ENCODE data around the gene CPLX4. TPM values are rescaled to one million over a fixed set of nuclear protein-coding genes. Genes with fewer than 3 reads are reported as not detected.
A peak's percentile ranks its signal among the peaks of the same experiment; 100 is the strongest.

CPLX4 gene
- total RNA-seq = not detected

GRCh38 chr18:59318460-59319050, at the start of gene CPLX4:
TSS of gene CPLX4 (minus strand) at chr18:59318649. CDS start at chr18:59318462, 187 bp downstream.
- no peak for TF ChIP-seq CTCF (IDR thresholded peaks at IDR 0.05)
- Mint-ChIP-seq H3K4me1 (ENCODE audit: low read depth) (no peaks in the 10 kb centered on the region), H3K27me3 (peaks cover 25% of the 10 kb centered on the region), H3K4me3 (no peak within 1 kb of the TSS), H3K9me3 (no peaks in the 10 kb centered on the region), H3K36me3 (ENCODE audit: low read depth) (no peaks in the 10 kb centered on the region), H3K27ac (no peak within 1 kb of the TSS)
- no peak for ATAC-seq
- intact Hi-C loops (cut with micrococcal nuclease) = no loop called here
- ChIA-PET POLR2A (interaction anchor here (0.8 kb wide), 1 partner anchor 49 kb away, joined by 3 read pairs; no protein-coding TSS in a partner anchor), CTCF (interaction anchor here (1.2 to 2.9 kb wide), 3 partner anchors 10 to 84 kb away, joined by 4 to 20 read pairs (median 18); no protein-coding TSS in a partner anchor)
- DNase-seq = no peak

GRCh38 chr18:59360381-59360780, 41.9 kb upstream of the CPLX4 start:
- no peaks in the 10 kb centered on the region for H3K27me3 Mint-ChIP-seq
- H3K27ac Mint-ChIP-seq = no peak overlapping the region
- peak overlapping the region; percentile 87 for H3K4me3 Mint-ChIP-seq
- no peak for ATAC-seq
- ChIA-PET POLR2A (no interaction called here), CTCF (interaction anchor here (0.7 kb wide), 2 partner anchors 18 to 69 kb away, joined by 3 read pairs; no protein-coding TSS in a partner anchor)
- DNase-seq = no peak
- peaks cover 24% of the 10 kb centered on the region for H3K36me3 Mint-ChIP-seq (ENCODE audit: low read depth)
- TF ChIP-seq CTCF (IDR thresholded peaks at IDR 0.05) = no peak
- H3K9me3 Mint-ChIP-seq = no peaks in the 10 kb centered on the region
- intact Hi-C loops (cut with micrococcal nuclease) = no loop called here
- peaks cover 28% of the 10 kb centered on the region for H3K4me1 Mint-ChIP-seq (ENCODE audit: low read depth)

- H3K9me3 Mint-ChIP-seq = no peaks in the 10 kb centered on the region
- ChIA-PET CTCF (interaction anchor here (1.3 kb wide), 1 partner anchor 43 kb away, joined by 4 read pairs; no protein-coding TSS in a partner anchor), POLR2A (interaction anchor here (0.9 to 1.6 kb wide), 6 partner anchors 12 to 541 kb away, joined by 3 to 4 read pairs (median 4); partner anchors contain the start of gene PMAIP1)
- peak overlapping the region; percentile 25 for H3K27ac Mint-ChIP-seq
- H3K27me3 Mint-ChIP-seq = no peaks in the 10 kb centered on the region
- H3K36me3 Mint-ChIP-seq (ENCODE audit: low read depth) = peaks cover 32% of the 10 kb centered on the region
- no peak for TF ChIP-seq CTCF (IDR thresholded peaks at IDR 0.05)
- intact Hi-C loops (cut with micrococcal nuclease) = loop anchor here (10.0 kb wide), 1 partner anchor 545 kb away; no protein-coding TSS in a partner anchor
- peaks cover 35% of the 10 kb centered on the region for H3K4me1 Mint-ChIP-seq (ENCODE audit: low read depth)
- ATAC-seq (peak; percentile 0), DNase-seq (no peak)
- peak overlapping the region; percentile 87 for H3K4me3 Mint-ChIP-seq
Observed at GRCh38 chr18:59359576-59359952, 41.1 kb upstream of the CPLX4 start.

- peak within 1 kb of the TSS; percentile 91 for H3K27ac Mint-ChIP-seq
- H3K4me3 Mint-ChIP-seq = peak within 1 kb of the TSS; percentile 87
- intact Hi-C loops (cut with micrococcal nuclease) = loop anchor here (10.0 kb wide), 1 partner anchor 546 kb away; no protein-coding TSS in a partner anchor
- ATAC-seq (peak; percentile 95), DNase-seq (peak; percentile 96)
- ChIA-PET POLR2A (interaction anchor here (0.9 to 1.6 kb wide), 6 partner anchors 11 to 541 kb away, joined by 3 to 4 read pairs (median 4); partner anchors contain the start of gene PMAIP1), CTCF (interaction anchor here (1.3 kb wide), 1 partner anchor 43 kb away, joined by 4 read pairs; no protein-coding TSS in a partner anchor)
- H3K36me3 Mint-ChIP-seq (ENCODE audit: low read depth) = peaks cover 33% of the 10 kb centered on the region
- no peaks in the 10 kb centered on the region for H3K9me3 Mint-ChIP-seq
- H3K27me3 Mint-ChIP-seq = no peaks in the 10 kb centered on the region
- no peak for TF ChIP-seq CTCF (IDR thresholded peaks at IDR 0.05)
- H3K4me1 Mint-ChIP-seq (ENCODE audit: low read depth) = peaks cover 36% of the 10 kb centered on the region
Observed at GRCh38 chr18:59358712-59359575, 40.5 kb upstream of the CPLX4 start, which contains the start of gene LMAN1. TSS of gene LMAN1 (minus strand) at chr18:59359265. CDS start at chr18:59359244, 21 bp downstream.

All from activated CD8-positive, alpha-beta T cell treated with anti-CD3 and anti-CD28 coated beads for 36 hours (primary cell).